ENCODE results near the gene ACTG2. TPM values are rescaled to one million over a fixed set of nuclear protein-coding genes. Genes with fewer than 3 reads are reported as not detected.

The ACTG2 gene
- total and polyA plus RNA-seq, 7 donors = 0.44 to 4.0 (median 2.7) TPM

DNA sequence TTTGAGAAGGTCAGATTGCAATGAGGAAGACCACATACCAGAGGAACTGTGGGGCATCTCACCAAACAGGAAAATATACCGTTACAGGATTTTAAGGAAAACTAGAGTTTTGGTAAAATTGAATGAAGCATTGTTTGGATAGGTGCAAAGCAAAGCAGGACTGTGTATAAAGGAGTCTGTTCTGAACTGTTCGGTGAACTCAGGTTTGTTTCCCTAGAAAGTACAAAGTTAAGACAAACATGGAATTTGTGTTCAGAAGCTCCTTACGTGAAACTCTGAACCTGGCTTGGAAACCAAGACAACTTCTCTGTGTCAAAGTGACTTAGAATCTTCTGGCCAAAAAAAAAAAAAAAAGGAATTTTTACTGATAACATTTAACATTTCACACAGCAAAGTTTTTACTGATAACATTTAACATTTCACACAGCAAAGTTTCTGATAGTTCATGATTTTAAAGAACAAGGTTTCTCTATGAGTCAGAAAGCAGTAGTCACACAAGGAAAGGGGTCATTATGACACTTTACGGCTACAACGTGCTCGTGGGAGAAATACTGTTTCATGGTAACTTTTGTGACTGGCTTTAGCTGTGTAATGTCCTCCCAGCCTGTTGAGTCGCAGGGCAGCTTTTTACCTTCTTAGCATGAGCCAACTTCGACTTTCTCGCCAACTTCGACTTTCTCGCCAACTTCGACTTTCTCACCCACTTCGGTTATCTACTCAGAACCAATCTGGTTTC, 70.7 kb downstream of the ACTG2 start:
- H3K9me3 ChIP-seq = no peaks in the 10 kb centered on the region
- TF ChIP-seq, protein P1, sequence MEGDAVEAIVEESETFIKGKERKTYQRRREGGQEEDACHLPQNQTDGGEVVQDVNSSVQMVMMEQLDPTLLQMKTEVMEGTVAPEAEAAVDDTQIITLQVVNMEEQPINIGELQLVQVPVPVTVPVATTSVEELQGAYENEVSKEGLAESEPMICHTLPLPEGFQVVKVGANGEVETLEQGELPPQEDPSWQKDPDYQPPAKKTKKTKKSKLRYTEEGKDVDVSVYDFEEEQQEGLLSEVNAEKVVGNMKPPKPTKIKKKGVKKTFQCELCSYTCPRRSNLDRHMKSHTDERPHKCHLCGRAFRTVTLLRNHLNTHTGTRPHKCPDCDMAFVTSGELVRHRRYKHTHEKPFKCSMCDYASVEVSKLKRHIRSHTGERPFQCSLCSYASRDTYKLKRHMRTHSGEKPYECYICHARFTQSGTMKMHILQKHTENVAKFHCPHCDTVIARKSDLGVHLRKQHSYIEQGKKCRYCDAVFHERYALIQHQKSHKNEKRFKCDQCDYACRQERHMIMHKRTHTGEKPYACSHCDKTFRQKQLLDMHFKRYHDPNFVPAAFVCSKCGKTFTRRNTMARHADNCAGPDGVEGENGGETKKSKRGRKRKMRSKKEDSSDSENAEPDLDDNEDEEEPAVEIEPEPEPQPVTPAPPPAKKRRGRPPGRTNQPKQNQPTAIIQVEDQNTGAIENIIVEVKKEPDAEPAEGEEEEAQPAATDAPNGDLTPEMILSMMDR (IDR thresholded peaks at IDR 0.05) = no peak
- intact Hi-C loops (cut with DNase I) = no loop called here
- H3K4me3 ChIP-seq = no peak overlapping the region
- no peaks in the 10 kb centered on the region for H3K4me1 ChIP-seq
- no peaks in the 10 kb centered on the region for H3K27me3 ChIP-seq (ENCODE audit: insufficient read depth in 3 of 3, low read length in 2 of 3)
- H3K27ac ChIP-seq = no peak overlapping the region
- peaks cover 4 to 15% of the 10 kb centered on the region in 2 donors for H3K36me3 ChIP-seq (ENCODE audit: insufficient read depth in 1 of 2, low read depth in 1 of 2)
- no peak for ATAC-seq
- DNase-seq = no peak
- WGBS, 3 donors = 78 to 81% (median 78%) methylated on average over 13 of the region's 13 CpGs

- no peaks in the 10 kb centered on the region for H3K27me3 ChIP-seq (ENCODE audit: insufficient read depth in 3 of 3, low read length in 2 of 3)
- H3K36me3 ChIP-seq (ENCODE audit: insufficient read depth in 1 of 2, low read depth in 1 of 2) = peaks cover 2 to 8% of the 10 kb centered on the region in 2 donors
- 77 to 85% (median 84%) methylated on average over 2 of the region's 2 CpGs for WGBS, 3 donors
- no peaks in the 10 kb centered on the region for H3K9me3 ChIP-seq
- no peaks in the 10 kb centered on the region for H3K4me1 ChIP-seq
- ATAC-seq (no peak), DNase-seq (no peak)
- TF ChIP-seq, protein P1 (IDR thresholded peaks at IDR 0.05) = no peak
- intact Hi-C loops (cut with DNase I) = no loop called here
- no peak overlapping the region for H3K27ac ChIP-seq
- no peak overlapping the region for H3K4me3 ChIP-seq
Observed at GRCh38 chr2:73964223-73964622, 71.4 kb downstream of the ACTG2 start.

DNA sequence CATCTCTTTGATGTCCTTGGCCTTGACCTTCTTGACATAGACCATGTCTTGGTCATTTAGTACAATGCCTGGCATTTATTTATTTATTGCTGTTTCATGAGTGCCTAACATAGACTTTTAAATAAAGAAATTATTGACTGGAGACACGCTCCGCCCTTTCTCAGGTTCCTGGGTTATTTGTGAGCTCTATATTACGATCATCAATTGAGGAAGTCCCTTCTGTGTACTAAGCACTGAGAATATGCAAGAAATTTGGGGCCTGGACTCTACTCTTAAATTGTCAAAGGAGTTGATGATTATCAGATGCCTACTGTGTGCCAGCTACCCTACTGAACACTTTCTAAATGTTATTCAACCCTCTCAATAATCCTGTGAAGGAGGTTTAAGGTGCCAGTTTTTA, 72.2 kb downstream of the ACTG2 start:
- TF ChIP-seq, protein P1 (IDR thresholded peaks at IDR 0.05) = no peak
- ATAC-seq (no peak), DNase-seq (no peak)
- Histone ChIP-seq H3K36me3 (ENCODE audit: insufficient read depth in 1 of 2, low read depth in 1 of 2) (peaks cover 0 to under 1% of the 10 kb centered on the region in 2 donors), H3K9me3 (no peaks in the 10 kb centered on the region), H3K4me3 (no peak overlapping the region), H3K4me1 (no peaks in the 10 kb centered on the region), H3K27me3 (ENCODE audit: insufficient read depth in 3 of 3, low read length in 2 of 3) (no peaks in the 10 kb centered on the region), H3K27ac (no peak overlapping the region)
- intact Hi-C loops (cut with DNase I) = no loop called here
- 94% methylated on average over 3 of the region's 3 CpGs for WGBS, 3 donors

DNA sequence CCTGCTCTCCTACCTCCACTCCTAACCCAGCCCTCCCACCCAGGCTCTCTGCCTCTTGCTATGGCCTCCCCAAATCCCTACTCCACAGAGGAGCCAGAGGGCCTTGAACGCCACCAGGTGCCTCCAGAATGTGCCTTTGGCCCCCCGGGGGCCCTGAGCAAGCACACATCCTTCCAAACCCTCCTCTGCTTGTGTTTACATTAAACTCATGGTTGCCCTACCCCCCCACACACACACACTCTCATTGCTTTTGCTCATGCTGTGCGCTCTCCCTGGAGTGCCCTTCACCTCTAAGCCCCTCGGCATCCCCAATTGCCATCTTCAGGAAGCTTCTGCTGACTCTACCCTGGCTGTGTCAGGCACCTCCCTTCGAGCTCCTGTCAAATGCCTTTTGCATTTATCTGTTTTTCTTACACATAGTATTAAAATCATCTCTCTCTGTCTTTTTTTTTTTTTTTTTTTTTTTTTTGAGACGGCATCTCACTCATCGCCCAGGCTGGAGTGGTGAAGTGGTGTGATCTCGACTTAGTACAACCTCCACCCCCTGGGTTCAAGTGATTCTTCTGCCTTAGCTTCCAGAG, 75.6 kb downstream of the ACTG2 start:
- no peaks in the 10 kb centered on the region for H3K27me3 ChIP-seq (ENCODE audit: insufficient read depth in 3 of 3, low read length in 2 of 3)
- ATAC-seq (no peak), DNase-seq (no peak)
- peaks cover 15% of the 10 kb centered on the region for H3K4me1 ChIP-seq
- no peak overlapping the region for H3K27ac ChIP-seq
- intact Hi-C loops (cut with DNase I) = no loop called here
- TF ChIP-seq, protein P1 (IDR thresholded peaks at IDR 0.05) = no peak
- no peaks in the 10 kb centered on the region for H3K36me3 ChIP-seq (ENCODE audit: insufficient read depth in 1 of 2, low read depth in 1 of 2)
- H3K4me3 ChIP-seq = no peak overlapping the region
- WGBS, 3 donors = 89 to 94% (median 92%) methylated on average over 7 to 8 of the region's 8 CpGs
- H3K9me3 ChIP-seq = no peaks in the 10 kb centered on the region
